AG09309 (cell line): ENCODE data around the gene RGPD8.
"Not testable (repeated sequence)": the region's sequence is repeated elsewhere in the genome, so short reads cannot be mapped to it uniquely, and the experiment has no call there.

Experiments
- DNase-seq: peaks from one replicate; pipeline ENCODE4 v3.0.0-alpha.2; 2010; ENCODE audit warnings: low read depth
- H3K4me3 ChIP-seq: 2 replicates; pipeline ENCODE4 v1.5.1; 2011; ENCODE audit warnings: mild to moderate bottlenecking, low read depth, low read length, moderate library complexity; ENCODE audit not compliant: control insufficient read depth
- CTCF ChIP-seq: IDR thresholded peaks from 2 replicates; pipeline ENCODE4 v1.5.1; 2011; ENCODE audit warnings: mild to moderate bottlenecking, low read depth, low read length, inconsistent platforms; ENCODE audit not compliant: insufficient read depth, control insufficient read depth; ENCODE audit errors: missing control alignments

RGPD8 gene

GRCh38 chr2:112433932-112434730 lies 686 bp upstream of the RGPD8 start:
- TF ChIP-seq CTCF, result no peak
- H3K4me3 ChIP-seq, result no peak overlapping the region

GRCh38 chr2:112432735-112433479 lies 538 bp downstream of the RGPD8 start:
- H3K4me3 ChIP-seq, result peak overlapping the region; percentile 51
- not testable (repeated sequence) for DNase-seq

More at GRCh38 chr2:112433932-112434730, 686 bp upstream of the RGPD8 start:
- DNase-seq, result no peak

GRCh38 chr2:112432390-112432734 lies 1.1 kb downstream of the RGPD8 start:
- DNase-seq, result not testable (repeated sequence)
- H3K4me3 ChIP-seq, result peak overlapping the region; percentile 51

- TF ChIP-seq CTCF, result peak; percentile 8
- DNase-seq, result not testable (repeated sequence)
- H3K4me3 ChIP-seq, result peak overlapping the region; percentile 51
Observed at GRCh38 chr2:112431587-112432295, 1.7 kb downstream of the RGPD8 start.

- H3K4me3 ChIP-seq, DNase-seq: not testable (repeated sequence)
Observed at GRCh38 chr2:112424553-112424952, 8.9 kb downstream of the RGPD8 start.

- not testable (repeated sequence) for DNase-seq, H3K4me3 ChIP-seq
Observed at GRCh38 chr2:112416860-112417259, 16.6 kb downstream of the RGPD8 start.

- not testable (repeated sequence) for DNase-seq, H3K4me3 ChIP-seq
Observed at GRCh38 chr2:112360055-112360454, 73.4 kb downstream of the RGPD8 start.

- not testable (repeated sequence) for H3K4me3 ChIP-seq, DNase-seq
Observed at GRCh38 chr2:112354335-112354734, 79.1 kb downstream of the RGPD8 start.

GRCh38 chr2:112352809-112353603 lies 80.4 kb downstream of the RGPD8 start:
- H3K4me3 ChIP-seq, result not testable (repeated sequence)

GRCh38 chr2:112352292-112352691 lies 81.2 kb downstream of the RGPD8 start:
- not testable (repeated sequence) for H3K4me3 ChIP-seq, DNase-seq

More at GRCh38 chr2:112352809-112353603, 80.4 kb downstream of the RGPD8 start:
- DNase-seq, result not testable (repeated sequence)
